K562 (cell line): Measurements from ENCODE around the gene NEDD1. TPM values are rescaled to one million over a fixed set of nuclear protein-coding genes. Genes with fewer than 3 reads are reported as not detected.

Experiments
- BHLHE40 ChIP-seq: IDR thresholded peaks from 2 replicates; pipeline ENCODE4 v1.6.1; 2011; ENCODE audit warnings: low read length, improper control_type of control experiment
- CCNT2 ChIP-seq: IDR thresholded peaks from 2 replicates; pipeline ENCODE4 v1.6.1; 2011; ENCODE audit warnings: borderline replicate concordance, low read depth, mild to moderate bottlenecking, moderate library complexity, mixed read lengths, low read length; ENCODE audit not compliant: insufficient read length; ENCODE audit errors: extremely low read depth
- FIP1L1 ChIP-seq: fragments of 200-400 bp; formaldehyde crosslinking; IDR thresholded peaks from 2 replicates; pipeline ENCODE4 v1.6.1; 2018; ENCODE audit warnings: mild to moderate bottlenecking, low read depth, low read length; ENCODE audit not compliant: poor library complexity, severe bottlenecking
- KDM1A ChIP-seq, 2 experiments: fragments of 450-650 bp; IDR thresholded peaks; 2 replicates each; pipeline ENCODE4 v1.6.1; 2016; ENCODE audit warnings: mild to moderate bottlenecking in 2 of 2
- NCOR1 ChIP-seq: fragments of 450-650 bp; IDR thresholded peaks from 2 replicates; pipeline ENCODE4 v1.6.1; 2016; ENCODE audit warnings: mild to moderate bottlenecking, moderate library complexity
- NONO ChIP-seq, 2 experiments: fragments of 200-400 bp in 1 of 2; fragments of 450-650 bp in 1 of 2; formaldehyde crosslinking in 1 of 2; IDR thresholded peaks; 2 replicates each; pipeline ENCODE4 v1.6.1; 2017; ENCODE audit warnings: low read depth in 2 of 2, mild to moderate bottlenecking in 2 of 2, moderate library complexity in 2 of 2, low read length in 1 of 2
- ZFP30 ChIP-seq: fragments of 250-450 bp; sonication (Bioruptor Pico); IDR thresholded peaks from 2 replicates; pipeline ENCODE4 v1.8.0; 2022; ENCODE audit warnings: moderate library complexity, mild to moderate bottlenecking, inconsistent platforms, borderline replicate concordance
- ZNF668 ChIP-seq: fragments of 250-450 bp; sonication (Bioruptor Pico); IDR thresholded peaks from 2 replicates; pipeline ENCODE4 v1.8.0; 2022; ENCODE audit warnings: mild to moderate bottlenecking, inconsistent platforms
- polyA plus RNA-seq, 8 experiments: library from polyadenylated mRNA; depleted of rRNA in 4 of 8; stranded (reverse) in 5 of 8; unstranded in 3 of 8; fragments of >200 nt; fragmentation: Nextera tagmentation in 2 of 8; fragmentation: Illumina TruSeq in 1 of 8; extraction: Ambion mirVana in 2 of 8; extraction: Trizol in 1 of 8; gene quantifications; 2 replicates each; pipeline versions ENCODE4 v1.2.1 to v1.2.3, GENCODE V29; 2011 to 2014; ENCODE audit warnings: inconsistent platforms in 1 of 8, missing spikeins in 1 of 8
- total RNA-seq, 7 experiments: library from RNA; depleted of rRNA in 6 of 7; stranded (reverse); fragments of >200 nt in 6 of 7; fragmentation: Illumina TruSeq in 2 of 7; extraction: Trizol in 2 of 7; gene quantifications; 2 replicates each; pipeline versions ENCODE4 v1.2.1 to v1.2.3, GENCODE V29; 2011 to 2021; ENCODE audit warnings: low replicate concordance in 1 of 7
- TF ChIP-seq, protein P1 (sequence below), 2 experiments: fragments of 450-650 bp; IDR thresholded peaks; 2 replicates each; pipeline ENCODE4 v1.6.1; 2018; ENCODE audit warnings: mild to moderate bottlenecking in 2 of 2, low read depth in 1 of 2; ENCODE audit not compliant: partially characterized antibody in 2 of 2
- TF ChIP-seq, protein P2 (sequence below): sonication (generic); formaldehyde crosslinking; IDR thresholded peaks from 2 replicates; pipeline ENCODE4 v1.8.1; 2023; ENCODE audit warnings: mild to moderate bottlenecking, missing genetic modification reagents
- TF ChIP-seq, protein P3 (sequence below): fragments of 450-650 bp; IDR thresholded peaks from one replicate; pipeline ENCODE4 v1.6.1; 2018; ENCODE audit warnings: mild to moderate bottlenecking, moderate library complexity; ENCODE audit not compliant: partially characterized antibody
- TF ChIP-seq, protein P4 (sequence below): fragments of 450-650 bp; IDR thresholded peaks from 2 replicates; pipeline ENCODE4 v1.6.1; 2017; ENCODE audit warnings: antibody characterized with exemption, mild to moderate bottlenecking

NEDD1 gene
- total and polyA plus RNA-seq, 9 of the 15 experiments (the other 6 are each of a cell fraction or from before 2014, with no cell fraction given): 7.5 to 29.3 (median 14.8) TPM

DNA sequence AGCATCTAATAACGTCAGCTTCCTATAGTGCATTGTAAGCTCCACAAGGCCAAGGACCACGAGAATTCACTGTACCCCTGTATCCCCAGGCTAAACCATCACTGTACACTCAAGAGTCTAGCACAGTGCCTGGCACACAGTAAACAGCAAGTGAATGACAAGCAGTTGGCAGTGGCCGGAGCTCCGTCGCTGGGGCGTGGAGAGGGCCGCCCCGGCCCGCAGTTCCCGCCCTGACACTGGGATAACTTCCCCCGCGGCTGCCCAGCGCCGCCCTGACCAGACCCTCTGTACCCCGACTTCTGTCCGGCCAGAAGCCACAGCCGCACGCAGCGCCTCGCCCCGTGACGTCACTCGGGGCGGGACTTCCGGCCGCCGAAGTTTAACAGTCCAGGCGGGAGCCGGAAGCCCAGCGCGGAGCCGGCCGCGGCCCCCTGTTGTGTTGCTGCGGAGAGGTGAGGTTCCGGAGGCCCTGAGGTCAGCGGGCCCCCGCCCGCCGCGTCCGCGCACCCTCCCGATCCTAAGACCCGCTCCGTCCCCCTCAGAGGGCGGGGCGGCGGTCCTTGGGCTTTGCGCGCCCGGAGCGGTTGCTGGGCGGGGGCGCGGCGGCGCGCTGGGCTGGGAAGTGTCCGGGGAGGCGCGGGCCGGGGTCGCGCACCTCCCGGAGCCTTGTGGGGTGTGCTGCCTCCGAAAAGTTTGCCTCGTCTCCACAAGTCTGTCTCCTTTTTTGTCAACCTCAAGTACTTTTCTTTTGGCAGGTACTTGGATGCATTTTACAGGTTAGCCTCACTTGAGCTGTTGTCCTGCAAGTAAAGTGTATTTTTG lies at the start of gene NEDD1 (continued):
- TF ChIP-seq, protein P1, sequence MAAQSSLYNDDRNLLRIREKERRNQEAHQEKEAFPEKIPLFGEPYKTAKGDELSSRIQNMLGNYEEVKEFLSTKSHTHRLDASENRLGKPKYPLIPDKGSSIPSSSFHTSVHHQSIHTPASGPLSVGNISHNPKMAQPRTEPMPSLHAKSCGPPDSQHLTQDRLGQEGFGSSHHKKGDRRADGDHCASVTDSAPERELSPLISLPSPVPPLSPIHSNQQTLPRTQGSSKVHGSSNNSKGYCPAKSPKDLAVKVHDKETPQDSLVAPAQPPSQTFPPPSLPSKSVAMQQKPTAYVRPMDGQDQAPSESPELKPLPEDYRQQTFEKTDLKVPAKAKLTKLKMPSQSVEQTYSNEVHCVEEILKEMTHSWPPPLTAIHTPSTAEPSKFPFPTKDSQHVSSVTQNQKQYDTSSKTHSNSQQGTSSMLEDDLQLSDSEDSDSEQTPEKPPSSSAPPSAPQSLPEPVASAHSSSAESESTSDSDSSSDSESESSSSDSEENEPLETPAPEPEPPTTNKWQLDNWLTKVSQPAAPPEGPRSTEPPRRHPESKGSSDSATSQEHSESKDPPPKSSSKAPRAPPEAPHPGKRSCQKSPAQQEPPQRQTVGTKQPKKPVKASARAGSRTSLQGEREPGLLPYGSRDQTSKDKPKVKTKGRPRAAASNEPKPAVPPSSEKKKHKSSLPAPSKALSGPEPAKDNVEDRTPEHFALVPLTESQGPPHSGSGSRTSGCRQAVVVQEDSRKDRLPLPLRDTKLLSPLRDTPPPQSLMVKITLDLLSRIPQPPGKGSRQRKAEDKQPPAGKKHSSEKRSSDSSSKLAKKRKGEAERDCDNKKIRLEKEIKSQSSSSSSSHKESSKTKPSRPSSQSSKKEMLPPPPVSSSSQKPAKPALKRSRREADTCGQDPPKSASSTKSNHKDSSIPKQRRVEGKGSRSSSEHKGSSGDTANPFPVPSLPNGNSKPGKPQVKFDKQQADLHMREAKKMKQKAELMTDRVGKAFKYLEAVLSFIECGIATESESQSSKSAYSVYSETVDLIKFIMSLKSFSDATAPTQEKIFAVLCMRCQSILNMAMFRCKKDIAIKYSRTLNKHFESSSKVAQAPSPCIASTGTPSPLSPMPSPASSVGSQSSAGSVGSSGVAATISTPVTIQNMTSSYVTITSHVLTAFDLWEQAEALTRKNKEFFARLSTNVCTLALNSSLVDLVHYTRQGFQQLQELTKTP (IDR thresholded peaks at IDR 0.05; ENCODE audit: low read depth in 1 of 2, partially characterized antibody in 2 of 2): no peak
- TF ChIP-seq, protein P2, sequence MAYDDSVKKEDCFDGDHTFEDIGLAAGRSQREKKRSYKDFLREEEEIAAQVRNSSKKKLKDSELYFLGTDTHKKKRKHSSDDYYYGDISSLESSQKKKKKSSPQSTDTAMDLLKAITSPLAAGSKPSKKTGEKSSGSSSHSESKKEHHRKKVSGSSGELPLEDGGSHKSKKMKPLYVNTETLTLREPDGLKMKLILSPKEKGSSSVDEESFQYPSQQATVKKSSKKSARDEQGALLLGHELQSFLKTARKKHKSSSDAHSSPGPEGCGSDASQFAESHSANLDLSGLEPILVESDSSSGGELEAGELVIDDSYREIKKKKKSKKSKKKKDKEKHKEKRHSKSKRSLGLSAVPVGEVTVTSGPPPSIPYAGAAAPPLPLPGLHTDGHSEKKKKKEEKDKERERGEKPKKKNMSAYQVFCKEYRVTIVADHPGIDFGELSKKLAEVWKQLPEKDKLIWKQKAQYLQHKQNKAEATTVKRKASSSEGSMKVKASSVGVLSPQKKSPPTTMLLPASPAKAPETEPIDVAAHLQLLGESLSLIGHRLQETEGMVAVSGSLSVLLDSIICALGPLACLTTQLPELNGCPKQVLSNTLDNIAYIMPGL (CRISPR knock-in tag): no peak
- TF ChIP-seq, protein P3, sequence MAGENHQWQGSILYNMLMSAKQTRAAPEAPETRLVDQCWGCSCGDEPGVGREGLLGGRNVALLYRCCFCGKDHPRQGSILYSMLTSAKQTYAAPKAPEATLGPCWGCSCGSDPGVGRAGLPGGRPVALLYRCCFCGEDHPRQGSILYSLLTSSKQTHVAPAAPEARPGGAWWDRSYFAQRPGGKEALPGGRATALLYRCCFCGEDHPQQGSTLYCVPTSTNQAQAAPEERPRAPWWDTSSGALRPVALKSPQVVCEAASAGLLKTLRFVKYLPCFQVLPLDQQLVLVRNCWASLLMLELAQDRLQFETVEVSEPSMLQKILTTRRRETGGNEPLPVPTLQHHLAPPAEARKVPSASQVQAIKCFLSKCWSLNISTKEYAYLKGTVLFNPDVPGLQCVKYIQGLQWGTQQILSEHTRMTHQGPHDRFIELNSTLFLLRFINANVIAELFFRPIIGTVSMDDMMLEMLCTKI: no peak
- TF ChIP-seq BHLHE40 (0 out of 2 replicates have a peak, but pooled peaks have one; percentile 20), NCOR1 (0 out of 2 replicates have a peak, but pooled peaks have one; percentile 7), KDM1A (IDR thresholded peaks at IDR 0.05) (peak; percentile 86 to 91), ZNF668 (CRISPR knock-in tag) (no peak), ZFP30 (CRISPR knock-in tag) (no peak), NONO (IDR thresholded peaks at IDR 0.05; ENCODE audit: low read depth in 2 of 2, low read length in 1 of 2) (0 out of 4 replicates have a peak, but pooled peaks have one; percentile 39 to 47), CCNT2 (peak; percentile 87), FIP1L1 (peak; percentile 30)
- TF ChIP-seq, protein P4, sequence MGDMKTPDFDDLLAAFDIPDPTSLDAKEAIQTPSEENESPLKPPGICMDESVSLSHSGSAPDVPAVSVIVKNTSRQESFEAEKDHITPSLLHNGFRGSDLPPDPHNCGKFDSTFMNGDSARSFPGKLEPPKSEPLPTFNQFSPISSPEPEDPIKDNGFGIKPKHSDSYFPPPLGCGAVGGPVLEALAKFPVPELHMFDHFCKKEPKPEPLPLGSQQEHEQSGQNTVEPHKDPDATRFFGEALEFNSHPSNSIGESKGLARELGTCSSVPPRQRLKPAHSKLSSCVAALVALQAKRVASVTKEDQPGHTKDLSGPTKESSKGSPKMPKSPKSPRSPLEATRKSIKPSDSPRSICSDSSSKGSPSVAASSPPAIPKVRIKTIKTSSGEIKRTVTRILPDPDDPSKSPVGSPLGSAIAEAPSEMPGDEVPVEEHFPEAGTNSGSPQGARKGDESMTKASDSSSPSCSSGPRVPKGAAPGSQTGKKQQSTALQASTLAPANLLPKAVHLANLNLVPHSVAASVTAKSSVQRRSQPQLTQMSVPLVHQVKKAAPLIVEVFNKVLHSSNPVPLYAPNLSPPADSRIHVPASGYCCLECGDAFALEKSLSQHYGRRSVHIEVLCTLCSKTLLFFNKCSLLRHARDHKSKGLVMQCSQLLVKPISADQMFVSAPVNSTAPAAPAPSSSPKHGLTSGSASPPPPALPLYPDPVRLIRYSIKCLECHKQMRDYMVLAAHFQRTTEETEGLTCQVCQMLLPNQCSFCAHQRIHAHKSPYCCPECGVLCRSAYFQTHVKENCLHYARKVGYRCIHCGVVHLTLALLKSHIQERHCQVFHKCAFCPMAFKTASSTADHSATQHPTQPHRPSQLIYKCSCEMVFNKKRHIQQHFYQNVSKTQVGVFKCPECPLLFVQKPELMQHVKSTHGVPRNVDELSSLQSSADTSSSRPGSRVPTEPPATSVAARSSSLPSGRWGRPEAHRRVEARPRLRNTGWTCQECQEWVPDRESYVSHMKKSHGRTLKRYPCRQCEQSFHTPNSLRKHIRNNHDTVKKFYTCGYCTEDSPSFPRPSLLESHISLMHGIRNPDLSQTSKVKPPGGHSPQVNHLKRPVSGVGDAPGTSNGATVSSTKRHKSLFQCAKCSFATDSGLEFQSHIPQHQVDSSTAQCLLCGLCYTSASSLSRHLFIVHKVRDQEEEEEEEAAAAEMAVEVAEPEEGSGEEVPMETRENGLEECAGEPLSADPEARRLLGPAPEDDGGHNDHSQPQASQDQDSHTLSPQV: no peak
